CD4-positive, alpha-beta T cell (primary cell): ENCODE data around the gene NLGN1. TPM values are rescaled to one million over a fixed set of nuclear protein-coding genes. Genes with fewer than 3 reads are reported as not detected.

ENCODE experiments used
- ATAC-seq: fragments of 200-7000 bp; cut with Tn5 transposase; one replicate; pipeline ENCODE4 v1.10.0; 2022; ENCODE audit warnings: mild to moderate bottlenecking; ENCODE audit not compliant: poor library complexity
- CTCF ChIA-PET: fragments of 350-600 bp; sonication (Branson Sonifier 250); formaldehyde crosslinking; loops from one replicate; lab custom pipeline; 2021; ENCODE audit warnings: antibody characterized with exemption, inconsistent platforms; lab: Charles Lee
- POLR2A ChIA-PET: fragments of 350-600 bp; sonication (Branson Sonifier 250); formaldehyde crosslinking; loops from one replicate; lab custom pipeline; 2021; ENCODE audit warnings: antibody characterized with exemption, inconsistent platforms; lab: Charles Lee
- DNase-seq, 14 experiments: peaks; one replicate each; pipeline ENCODE4 v3.0.0-alpha.2; 2013 to 2020; ENCODE audit warnings: mixed read lengths in 2 of 14
- H3K27ac ChIP-seq, 2 donors: one replicate each; pipeline versions ENCODE4 v1.5.1 to v1.7.0; 2013; ENCODE audit warnings: low read length in 2 of 2, low read depth in 1 of 2, mild to moderate bottlenecking in 1 of 2
- H3K27me3 ChIP-seq, 2 experiments: 1 replicate in 1 of 2; 2 replicates in 1 of 2; pipeline versions ENCODE4 v1.6.1 to v1.7.0; 2013; ENCODE audit warnings: low read length in 2 of 2, control low read depth in 1 of 2, mild to moderate bottlenecking in 1 of 2, moderate library complexity in 1 of 2; ENCODE audit not compliant: insufficient read depth in 2 of 2, control insufficient read depth in 1 of 2
- H3K36me3 ChIP-seq: one replicate; pipeline ENCODE4 v1.6.1; 2013; ENCODE audit warnings: low read length, control low read depth; ENCODE audit not compliant: insufficient read depth
- H3K4me1 ChIP-seq: one replicate; pipeline ENCODE4 v1.6.1; 2013; ENCODE audit warnings: low read length, control low read depth; ENCODE audit not compliant: insufficient read depth
- H3K4me3 ChIP-seq: one replicate; pipeline ENCODE4 v1.5.1; 2013; ENCODE audit warnings: mild to moderate bottlenecking, low read length, moderate library complexity
- H3K9me3 ChIP-seq, 2 experiments: 1 replicate in 1 of 2; 2 replicates in 1 of 2; pipeline versions ENCODE4 v1.6.1 to v1.7.0; 2013; ENCODE audit warnings: low read length in 2 of 2, mild to moderate bottlenecking in 2 of 2, control low read depth in 1 of 2, moderate library complexity in 1 of 2; ENCODE audit not compliant: control insufficient read depth in 1 of 2, insufficient read depth in 1 of 2
- H3K27ac Mint-ChIP-seq: one replicate; pipeline ENCODE4 v1.8.0; 2020; ENCODE audit warnings: mixed read lengths
- H3K27me3 Mint-ChIP-seq: one replicate; pipeline ENCODE4 v1.8.0; 2021; ENCODE audit warnings: mixed read lengths
- H3K36me3 Mint-ChIP-seq: one replicate; pipeline ENCODE4 v1.8.0; 2021; ENCODE audit warnings: low read depth, mixed read lengths
- H3K4me1 Mint-ChIP-seq: one replicate; pipeline ENCODE4 v1.8.0; 2021; ENCODE audit warnings: low read depth, mixed read lengths
- H3K4me3 Mint-ChIP-seq: one replicate; pipeline ENCODE4 v1.8.0; 2020; ENCODE audit warnings: mild to moderate bottlenecking, mixed read lengths
- H3K9me3 Mint-ChIP-seq: one replicate; pipeline ENCODE4 v1.8.0; 2020; ENCODE audit warnings: mixed read lengths
- intact Hi-C, 2 experiments: fragments of 100-400 bp; cut with DNase I in 1 of 2; cut with micrococcal nuclease in 1 of 2; formaldehyde crosslinking; loops; one replicate each; pipeline versions ENCODE4 v1.15.1 to v1.9.0; 2023 to 2025; cut with DNase I, micrococcal nuclease
- total RNA-seq, 174 experiments: library from RNA in 2 of 174; stranded (reverse) in 2 of 174; gene quantifications; one replicate each; pipeline ENCODE4 v1.2.3 and lab custom pipeline; 2021 to 2026
- TF ChIP-seq, protein P1 (sequence below): fragments of 200-600 bp; IDR thresholded peaks from one replicate; pipeline ENCODE4 v1.8.0; 2022; ENCODE audit warnings: antibody characterized with exemption, mild to moderate bottlenecking

The NLGN1 gene
- total RNA-seq, 2 experiments from 2014 or later = not detected

DNA sequence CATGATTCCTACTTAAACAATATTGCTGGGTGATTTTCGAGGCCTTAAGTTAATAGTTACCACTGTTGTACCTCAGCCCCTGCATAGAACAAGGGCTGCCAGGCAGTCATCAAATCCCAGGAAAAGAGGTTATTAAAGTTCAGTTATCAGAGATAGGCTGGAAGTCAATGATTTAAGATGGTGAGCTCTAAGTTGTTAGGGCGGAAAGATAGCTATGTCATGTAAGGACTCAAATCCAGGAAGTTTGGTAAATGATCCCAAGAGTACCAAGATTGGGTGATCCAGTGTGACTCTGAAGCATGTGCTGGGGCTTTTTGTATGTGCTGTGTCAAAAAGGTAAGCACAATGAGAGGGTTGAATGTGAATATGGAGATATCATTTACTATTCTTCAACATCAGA, 287.9 kb downstream of the NLGN1 start:
- intact Hi-C loops = no loop called here
- ChIA-PET CTCF (no interaction called here), POLR2A (no interaction called here)
- H3K27ac ChIP-seq = no peak overlapping the region
- H3K36me3 Mint-ChIP-seq = no peaks in the 10 kb centered on the region
- H3K27me3 Mint-ChIP-seq = no peaks in the 10 kb centered on the region
- no peaks in the 10 kb centered on the region for H3K4me1 ChIP-seq
- H3K9me3 ChIP-seq = no peaks in the 10 kb centered on the region
- no peaks in the 10 kb centered on the region for H3K27me3 ChIP-seq
- H3K4me3 Mint-ChIP-seq = no peak overlapping the region
- no peak overlapping the region for H3K4me3 ChIP-seq
- ATAC-seq (no peak), DNase-seq (no peak)
- H3K4me1 Mint-ChIP-seq = no peaks in the 10 kb centered on the region
- H3K36me3 ChIP-seq = no peaks in the 10 kb centered on the region
- no peak overlapping the region for H3K27ac Mint-ChIP-seq
- peaks cover 3% of the 10 kb centered on the region for H3K9me3 Mint-ChIP-seq
- TF ChIP-seq, protein P1, sequence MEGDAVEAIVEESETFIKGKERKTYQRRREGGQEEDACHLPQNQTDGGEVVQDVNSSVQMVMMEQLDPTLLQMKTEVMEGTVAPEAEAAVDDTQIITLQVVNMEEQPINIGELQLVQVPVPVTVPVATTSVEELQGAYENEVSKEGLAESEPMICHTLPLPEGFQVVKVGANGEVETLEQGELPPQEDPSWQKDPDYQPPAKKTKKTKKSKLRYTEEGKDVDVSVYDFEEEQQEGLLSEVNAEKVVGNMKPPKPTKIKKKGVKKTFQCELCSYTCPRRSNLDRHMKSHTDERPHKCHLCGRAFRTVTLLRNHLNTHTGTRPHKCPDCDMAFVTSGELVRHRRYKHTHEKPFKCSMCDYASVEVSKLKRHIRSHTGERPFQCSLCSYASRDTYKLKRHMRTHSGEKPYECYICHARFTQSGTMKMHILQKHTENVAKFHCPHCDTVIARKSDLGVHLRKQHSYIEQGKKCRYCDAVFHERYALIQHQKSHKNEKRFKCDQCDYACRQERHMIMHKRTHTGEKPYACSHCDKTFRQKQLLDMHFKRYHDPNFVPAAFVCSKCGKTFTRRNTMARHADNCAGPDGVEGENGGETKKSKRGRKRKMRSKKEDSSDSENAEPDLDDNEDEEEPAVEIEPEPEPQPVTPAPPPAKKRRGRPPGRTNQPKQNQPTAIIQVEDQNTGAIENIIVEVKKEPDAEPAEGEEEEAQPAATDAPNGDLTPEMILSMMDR = no peak

DNA sequence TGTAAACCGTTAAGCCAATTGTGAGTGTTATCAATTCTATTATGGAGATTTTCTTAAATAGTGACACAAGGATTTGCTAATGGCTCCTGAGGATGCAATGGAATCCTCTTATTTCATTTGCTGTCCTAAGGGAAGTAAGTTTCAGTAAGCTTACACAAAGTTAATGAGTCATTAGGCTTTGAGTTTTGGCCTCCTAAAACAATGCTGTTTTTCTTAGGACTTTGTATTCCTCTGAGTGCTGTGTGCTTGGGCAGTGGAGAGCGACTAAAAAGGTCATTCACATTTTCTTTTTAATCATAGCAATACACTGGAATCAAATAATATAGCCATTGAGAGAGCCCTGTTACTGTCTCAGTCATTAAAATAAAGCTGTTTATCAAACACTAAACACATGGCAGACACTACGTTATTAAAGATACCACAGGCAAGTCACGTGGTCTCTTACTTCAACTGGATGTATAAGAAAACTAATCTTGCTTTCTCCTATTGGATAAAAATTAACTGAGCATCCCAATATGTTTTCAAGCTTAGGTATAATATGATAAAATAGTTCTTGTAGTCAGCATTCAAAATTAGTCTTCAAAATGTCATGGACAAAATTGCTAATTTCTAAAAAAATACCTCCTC, 290.8 kb downstream of the NLGN1 start:
- Mint-ChIP-seq H3K27me3 (no peaks in the 10 kb centered on the region), H3K4me3 (no peak overlapping the region), H3K4me1 (no peaks in the 10 kb centered on the region), H3K9me3 (peaks cover 7% of the 10 kb centered on the region), H3K36me3 (no peaks in the 10 kb centered on the region), H3K27ac (no peak overlapping the region)
- TF ChIP-seq, protein P1 = no peak
- DNase-seq (no peak), ATAC-seq (no peak)
- Histone ChIP-seq H3K36me3 (no peaks in the 10 kb centered on the region), H3K27me3 (no peaks in the 10 kb centered on the region), H3K4me3 (no peak overlapping the region), H3K9me3 (no peaks in the 10 kb centered on the region), H3K4me1 (no peaks in the 10 kb centered on the region), H3K27ac (no peak overlapping the region)
- ChIA-PET POLR2A (no interaction called here), CTCF (no interaction called here)
- intact Hi-C loops = no loop called here

DNA sequence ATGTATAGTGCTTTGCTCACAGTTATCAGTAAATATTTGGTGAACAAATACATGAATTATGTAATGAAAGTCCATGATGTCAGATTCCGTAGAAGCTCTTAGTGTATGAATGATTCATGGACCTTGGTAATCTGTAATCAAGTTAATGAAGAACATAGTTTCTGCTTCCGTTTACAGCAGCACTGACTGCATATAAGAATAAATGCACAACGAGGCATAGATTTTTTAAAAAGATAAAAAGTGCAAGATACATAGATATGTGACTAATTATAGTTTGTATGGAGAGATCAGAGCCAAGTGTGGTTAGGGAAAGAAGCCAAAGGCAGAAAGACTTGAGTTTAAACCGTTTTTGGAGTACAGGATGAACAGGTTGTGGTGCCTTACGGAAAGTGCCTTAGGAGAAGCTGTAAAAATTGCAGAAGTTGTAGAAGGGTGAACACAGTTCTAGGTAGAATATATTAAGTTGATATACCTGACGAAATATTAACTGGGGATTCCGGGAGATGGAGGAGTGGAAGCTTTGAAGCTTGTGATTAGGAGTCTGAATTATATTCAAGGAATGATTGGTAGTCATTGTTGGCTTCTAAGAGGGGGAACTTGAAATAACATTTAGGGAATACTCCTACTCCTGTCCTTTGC, 293.1 kb downstream of the NLGN1 start:
- Mint-ChIP-seq H3K27me3 (no peaks in the 10 kb centered on the region), H3K4me1 (no peaks in the 10 kb centered on the region), H3K27ac (no peak overlapping the region), H3K4me3 (no peak overlapping the region), H3K9me3 (peaks cover 7% of the 10 kb centered on the region), H3K36me3 (no peaks in the 10 kb centered on the region)
- ChIA-PET POLR2A (no interaction called here), CTCF (no interaction called here)
- DNase-seq (no peak), ATAC-seq (no peak)
- Histone ChIP-seq H3K27ac (no peak overlapping the region), H3K27me3 (no peaks in the 10 kb centered on the region), H3K36me3 (no peaks in the 10 kb centered on the region), H3K4me1 (no peaks in the 10 kb centered on the region), H3K9me3 (no peaks in the 10 kb centered on the region), H3K4me3 (no peak overlapping the region)
- TF ChIP-seq, protein P1 = no peak
- intact Hi-C loops = loop anchor here in 1 of 2 experiments (10.0 kb wide), 1 partner anchor 56 kb away; no protein-coding TSS in a partner anchor
